HG03469 (cell line): Measurements from ENCODE around the gene INMT.

Experiments used
- ATAC-seq: cut with Tn5 transposase; IDR thresholded peaks from one replicate; pipeline ENCODE4 v1.9.1; 2021; ENCODE audit warnings: mild to moderate bottlenecking, moderate library complexity, moderate number of reproducible peaks; ENCODE audit not compliant: unreplicated experiment

The INMT gene

GRCh38 chr7:30805931-30806330 is 54.0 kb downstream of the INMT start:
- no peak for ATAC-seq
